ENCODE data around the gene SNX10. TPM values are rescaled to one million over a fixed set of nuclear protein-coding genes. Genes with fewer than 3 reads are reported as not detected.

Gene SNX10
- total RNA-seq, 1 experiment from 2014 or later, result 9.8 TPM

DNA sequence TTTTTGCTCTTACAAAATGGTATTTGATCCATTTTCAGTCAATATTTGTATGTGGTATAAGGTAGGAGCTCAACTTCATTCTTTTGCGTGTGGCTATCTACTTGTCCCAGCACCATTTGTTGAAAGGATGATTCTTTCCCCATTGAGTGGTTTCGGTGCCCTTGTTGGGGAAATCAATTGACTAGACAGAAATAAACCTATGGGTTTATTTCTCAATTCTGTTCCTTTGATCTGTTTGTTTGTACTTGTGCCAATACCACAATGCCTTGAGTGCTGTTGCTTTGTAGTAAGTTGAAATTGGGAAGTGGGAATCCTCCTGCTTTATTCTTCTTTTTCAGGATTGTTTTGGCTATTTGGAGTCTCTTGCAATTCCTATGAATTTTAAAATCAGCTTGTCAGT is 41.0 kb downstream of the SNX10 start:
- Histone ChIP-seq H3F3A (ENCODE audit: insufficient read depth, low read depth) (no peaks in the 10 kb centered on the region), H3K36me3 (ENCODE audit: low read depth) (no peaks in the 10 kb centered on the region), H3K4me1 (replicated peaks; ENCODE audit: insufficient read depth) (no peaks in the 10 kb centered on the region), H3K9me3 (ENCODE audit: insufficient read depth, low read depth) (no peaks in the 10 kb centered on the region), H3K4me2 (no peak overlapping the region), H3K27ac (no peak overlapping the region), H2AFZ (no peak overlapping the region), H4K20me1 (ENCODE audit: insufficient read depth) (no peaks in the 10 kb centered on the region), H3K27me3 (ENCODE audit: insufficient read depth, low read depth) (no peaks in the 10 kb centered on the region), H3K4me3 (no peak overlapping the region), H3K9me2 (ENCODE audit: insufficient read depth) (no peaks in the 10 kb centered on the region), H3K79me2 (ENCODE audit: low read depth) (no peaks in the 10 kb centered on the region)
- intact Hi-C loops (cut with micrococcal nuclease; ENCODE audit: unreplicated experiment), result no loop called here
- ChIA-PET POLR2A (ENCODE audit: unreplicated experiment) (no interaction called here), CTCF (no interaction called here)
- no peak for DNase-seq
- BruUV-seq (replicated peaks), result no TSS peak
- TF ChIP-seq EZH2 (IDR thresholded peaks at IDR 0.05; ENCODE audit: low read depth), result no peak
- TF ChIP-seq CTCF (conservative IDR thresholded peaks at IDR 0.05), result no peak

GRCh38 chr7:26334166-26334859 is 42.7 kb downstream of the SNX10 start:
- no peaks in the 10 kb centered on the region for H3K27me3 ChIP-seq (ENCODE audit: insufficient read depth, low read depth)
- ChIA-PET POLR2A (ENCODE audit: unreplicated experiment) (no interaction called here), CTCF (no interaction called here)
- no peaks in the 10 kb centered on the region for H3K9me2 ChIP-seq (ENCODE audit: insufficient read depth)
- H3K4me2 ChIP-seq, result no peak overlapping the region
- intact Hi-C loops (cut with micrococcal nuclease; ENCODE audit: unreplicated experiment), result no loop called here
- no TSS peak for BruUV-seq (replicated peaks)
- TF ChIP-seq EZH2 (IDR thresholded peaks at IDR 0.05; ENCODE audit: low read depth), result no peak
- no peaks in the 10 kb centered on the region for H3K4me1 ChIP-seq (replicated peaks; ENCODE audit: insufficient read depth)
- no peaks in the 10 kb centered on the region for H3F3A ChIP-seq (ENCODE audit: insufficient read depth, low read depth)
- no peaks in the 10 kb centered on the region for H3K36me3 ChIP-seq (ENCODE audit: low read depth)
- H4K20me1 ChIP-seq (ENCODE audit: insufficient read depth), result no peaks in the 10 kb centered on the region
- H3K4me3 ChIP-seq, result no peak overlapping the region
- no peak overlapping the region for H3K27ac ChIP-seq
- no peak for DNase-seq
- H3K9me3 ChIP-seq (ENCODE audit: insufficient read depth, low read depth), result no peaks in the 10 kb centered on the region
- H3K79me2 ChIP-seq (ENCODE audit: low read depth), result no peaks in the 10 kb centered on the region
- no peak overlapping the region for H2AFZ ChIP-seq

- H3K36me3 ChIP-seq (ENCODE audit: low read depth), result no peaks in the 10 kb centered on the region
- H3K4me2 ChIP-seq, result no peak overlapping the region
- H4K20me1 ChIP-seq (ENCODE audit: insufficient read depth), result no peaks in the 10 kb centered on the region
- ChIA-PET CTCF (no interaction called here), POLR2A (ENCODE audit: unreplicated experiment) (no interaction called here)
- no peaks in the 10 kb centered on the region for H3K4me1 ChIP-seq (replicated peaks; ENCODE audit: insufficient read depth)
- H3F3A ChIP-seq (ENCODE audit: insufficient read depth, low read depth), result no peaks in the 10 kb centered on the region; the same call in 1 of the 2 replicates
- H3K27ac ChIP-seq, result no peak overlapping the region
- no peak for DNase-seq
- no peaks in the 10 kb centered on the region for H3K27me3 ChIP-seq (ENCODE audit: insufficient read depth, low read depth)
- H3K9me2 ChIP-seq (ENCODE audit: insufficient read depth), result no peaks in the 10 kb centered on the region
- no peak overlapping the region for H2AFZ ChIP-seq
- TF ChIP-seq CTCF (conservative IDR thresholded peaks at IDR 0.05), result no peak
- no peak for TF ChIP-seq EZH2 (IDR thresholded peaks at IDR 0.05; ENCODE audit: low read depth)
- no peak overlapping the region for H3K4me3 ChIP-seq
- H3K79me2 ChIP-seq (ENCODE audit: low read depth), result no peaks in the 10 kb centered on the region
- no TSS peak for BruUV-seq (replicated peaks)
- intact Hi-C loops (cut with micrococcal nuclease; ENCODE audit: unreplicated experiment), result no loop called here
- H3K9me3 ChIP-seq (ENCODE audit: insufficient read depth, low read depth), result no peaks in the 10 kb centered on the region
Measured at GRCh38 chr7:26337232-26337865, 45.7 kb downstream of the SNX10 start.

Measured in PC-9 (cell line).